ENCODE data around the gene VIL1. TPM values are rescaled to one million over a fixed set of nuclear protein-coding genes. Genes with fewer than 3 reads are reported as not detected.

The VIL1 gene
- total and polyA plus RNA-seq, 2 of the 8 experiments (the other 6 are each of a cell fraction or from before 2014, with no cell fraction given), result 6.2 to 7.0 TPM

DNA sequence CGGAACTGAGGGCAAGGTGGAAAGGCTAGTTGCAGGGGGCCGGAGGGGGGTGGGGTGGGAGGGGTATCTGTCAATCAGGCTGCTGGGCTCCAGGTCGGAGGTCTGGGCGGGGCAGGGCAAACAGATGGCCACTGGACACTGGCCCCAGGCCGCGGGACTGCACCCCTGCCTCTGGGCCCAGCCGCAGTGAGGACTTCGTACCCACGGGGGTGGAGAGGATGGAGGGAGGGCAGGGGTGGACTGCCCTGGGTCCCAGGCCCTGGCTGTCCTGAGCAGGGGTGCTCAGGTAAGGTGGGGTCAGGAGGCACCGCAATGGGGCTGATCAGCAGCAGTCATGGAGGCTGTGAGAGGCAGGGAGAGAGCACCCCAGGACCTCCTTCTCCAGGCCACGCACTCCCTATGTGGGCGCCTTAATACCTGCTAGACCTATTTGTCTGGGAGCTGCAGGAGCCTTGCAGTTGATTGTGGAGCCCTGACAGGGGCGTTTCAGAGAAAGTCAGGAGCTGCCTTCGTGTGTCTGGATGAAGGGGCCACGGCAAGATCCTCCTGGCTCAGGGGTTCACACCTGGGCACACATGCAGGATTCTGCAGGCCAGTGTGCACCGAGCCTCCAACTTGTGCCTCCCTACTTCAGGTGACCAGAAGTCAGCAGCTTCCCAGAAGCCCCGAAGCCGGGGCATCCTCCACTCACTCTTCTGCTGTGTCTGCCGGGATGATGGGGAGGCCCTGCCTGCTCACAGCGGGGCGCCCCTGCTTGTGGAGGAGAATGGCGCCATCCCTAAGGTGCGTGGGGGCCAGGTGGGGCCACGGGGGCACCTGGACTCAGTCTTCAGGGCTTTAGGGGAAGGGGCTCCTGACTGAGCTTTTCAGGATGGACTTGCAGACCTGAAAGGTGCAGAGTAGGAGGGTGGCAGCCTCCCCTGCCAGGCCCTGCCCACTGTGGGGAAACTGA lies 17.7 kb upstream of the VIL1 start:
- Histone ChIP-seq H3K14ac (ENCODE audit: insufficient read length) (no peak overlapping the region), H2BK120ac (replicated peaks; ENCODE audit: low read depth, low read length) (no peak overlapping the region), H3K18ac (ENCODE audit: extremely low read depth, low read length) (peak overlapping the region; percentile 93; the same call in 1 of the 2 replicates), H4K8ac (ENCODE audit: extremely low read depth, insufficient read depth, low read length) (no peak overlapping the region; the same call in 1 of the 2 replicates), H2AFZ (ENCODE audit: low read length) (no peak overlapping the region), H2AK5ac (ENCODE audit: low read depth, low read length) (no peak overlapping the region), H4K20me1 (replicated peaks in 1 of 2; ENCODE audit: control insufficient read depth in 1 of 2, insufficient read depth in 2 of 2, low read length in 2 of 2) (peaks cover 0 to 2% of the 10 kb centered on the region in 2 experiments), H3K79me1 (ENCODE audit: low read depth, low read length) (no peaks in the 10 kb centered on the region), H3K9me3 (ENCODE audit: insufficient read depth in 2 of 2, low read depth in 1 of 2, low read length in 1 of 2) (no peaks in the 10 kb centered on the region), H3K4ac (replicated peaks; ENCODE audit: insufficient read length, low read depth, low read length) (no peak overlapping the region), H3K27me3 (replicated peaks in 1 of 4; ENCODE audit: control insufficient read depth in 3 of 4, extremely low read depth in 1 of 4, insufficient read depth in 3 of 4, low read length in 3 of 4) (peaks cover 22 to 34% (median 31%) of the 10 kb centered on the region in 4 experiments), H2BK15ac (ENCODE audit: low read length) (no peak overlapping the region), H2BK12ac (ENCODE audit: low read depth, low read length) (peak overlapping the region; percentile 35; the same call in 1 of the 2 replicates), H3K56ac (replicated peaks; ENCODE audit: insufficient read length, low read depth, low read length) (no peak overlapping the region), H3K4me1 (replicated peaks in 1 of 4; ENCODE audit: control insufficient read depth in 3 of 4, insufficient read depth in 4 of 4, low read length in 3 of 4) (peaks cover 8 to 45% (median 36%) of the 10 kb centered on the region in 4 experiments), H2BK5ac (ENCODE audit: low read depth, low read length) (no peak overlapping the region), H3K27ac (ENCODE audit: low read depth, low read length) (no peak overlapping the region), H3K23me2 (ENCODE audit: low read depth, low read length) (peaks cover 28% of the 10 kb centered on the region; the same call in 1 of the 2 replicates), H3K4me3 (ENCODE audit: extremely low read depth in 1 of 4, insufficient read depth in 2 of 4, low read depth in 3 of 4, low read length in 4 of 4) (peak overlapping the region; percentile 50 to 82 (median 56); a peak in 7 of 8 replicates), H3K4me2 (ENCODE audit: insufficient read depth in 1 of 2, low read depth in 2 of 2, low read length in 2 of 2) (peak overlapping the region; percentile 76 to 85), H3K36me3 (ENCODE audit: control insufficient read depth in 2 of 4, insufficient read depth in 4 of 4, low read length in 3 of 4) (peaks cover 0 to 11% (median 4%) of the 10 kb centered on the region in 4 experiments; a peak in 2 of 8 replicates), H3K79me2 (ENCODE audit: control insufficient read depth in 1 of 2, insufficient read depth in 2 of 2, low read length in 2 of 2) (no peaks in the 10 kb centered on the region), H4K5ac (ENCODE audit: insufficient read length, low read depth, low read length) (peak overlapping the region; percentile 38), H2BK20ac (ENCODE audit: low read length) (no peak overlapping the region), H3K23ac (ENCODE audit: insufficient read length) (no peak overlapping the region), H3K9ac (replicated peaks in 1 of 4; ENCODE audit: extremely low read depth in 1 of 4, low read depth in 3 of 4, low read length in 3 of 4) (no peak overlapping the region), H4K91ac (replicated peaks; ENCODE audit: insufficient read length, low read length) (peak overlapping the region; percentile 49)
- CTCF ChIA-PET (ENCODE audit: partially characterized antibody), result interaction anchor here (0.6 to 2.7 kb wide), 12 partner anchors 36 to 130 kb away, joined by 3 to 8 read pairs (median 3); no protein-coding TSS in a partner anchor
- WGBS, 2 experiments (ENCODE audit: extremely low coverage in 1 of 2, insufficient coverage in 1 of 2, insufficient read length in 1 of 2, insufficient replicate concordance in 2 of 2, low coverage in 1 of 2, low lambda C conversion rate in 2 of 2, missing lambda C conversion rate in 1 of 2), result 74% methylated on average over 15 of the region's 24 CpGs; no CpG with 5 or more reads in 1 of the 2 experiments
- FAIRE-seq (no peak), DNase-seq (ENCODE audit: low read depth in 1 of 2, low spot score in 2 of 2) (no peak)
- POLR2A ChIA-PET (ENCODE audit: partially characterized antibody), result no interaction called here
- TF ChIP-seq TAF1 (IDR thresholded peaks at IDR 0.05; ENCODE audit: low read depth, low read length), result no peak
- TF ChIP-seq RBBP5 (IDR thresholded peaks at IDR 0.05; ENCODE audit: borderline replicate concordance, low read depth, low read length), result no peak
- no peak for TF ChIP-seq EZH2 (IDR thresholded peaks at IDR 0.05; ENCODE audit: low read depth, low read length, severe bottlenecking)
- no peak for TF ChIP-seq RNF2 (IDR thresholded peaks at IDR 0.05; ENCODE audit: borderline replicate concordance, low read depth, low read length, missing control alignments, poor library complexity, severe bottlenecking)
- TF ChIP-seq, protein P1, sequence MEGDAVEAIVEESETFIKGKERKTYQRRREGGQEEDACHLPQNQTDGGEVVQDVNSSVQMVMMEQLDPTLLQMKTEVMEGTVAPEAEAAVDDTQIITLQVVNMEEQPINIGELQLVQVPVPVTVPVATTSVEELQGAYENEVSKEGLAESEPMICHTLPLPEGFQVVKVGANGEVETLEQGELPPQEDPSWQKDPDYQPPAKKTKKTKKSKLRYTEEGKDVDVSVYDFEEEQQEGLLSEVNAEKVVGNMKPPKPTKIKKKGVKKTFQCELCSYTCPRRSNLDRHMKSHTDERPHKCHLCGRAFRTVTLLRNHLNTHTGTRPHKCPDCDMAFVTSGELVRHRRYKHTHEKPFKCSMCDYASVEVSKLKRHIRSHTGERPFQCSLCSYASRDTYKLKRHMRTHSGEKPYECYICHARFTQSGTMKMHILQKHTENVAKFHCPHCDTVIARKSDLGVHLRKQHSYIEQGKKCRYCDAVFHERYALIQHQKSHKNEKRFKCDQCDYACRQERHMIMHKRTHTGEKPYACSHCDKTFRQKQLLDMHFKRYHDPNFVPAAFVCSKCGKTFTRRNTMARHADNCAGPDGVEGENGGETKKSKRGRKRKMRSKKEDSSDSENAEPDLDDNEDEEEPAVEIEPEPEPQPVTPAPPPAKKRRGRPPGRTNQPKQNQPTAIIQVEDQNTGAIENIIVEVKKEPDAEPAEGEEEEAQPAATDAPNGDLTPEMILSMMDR (IDR thresholded peaks at IDR 0.05; ENCODE audit: control extremely low read depth in 1 of 3, insufficient read depth in 1 of 3, low read depth in 1 of 3, low read length in 3 of 3), result no peak
- no peak for TF ChIP-seq CEBPB (IDR thresholded peaks at IDR 0.05; ENCODE audit: low read depth, low read length)
- no peak for TF ChIP-seq FOSL1 (IDR thresholded peaks at IDR 0.05; ENCODE audit: insufficient read depth, low read depth, low read length)
- TF ChIP-seq TBP (IDR thresholded peaks at IDR 0.05; ENCODE audit: low read depth, low read length), result no peak
